ENCODE data around the gene PDLIM7. TPM values are rescaled to one million over a fixed set of nuclear protein-coding genes. Genes with fewer than 3 reads are reported as not detected.

The PDLIM7 gene
- polyA plus RNA-seq, 1 experiment = 195 TPM

DNA sequence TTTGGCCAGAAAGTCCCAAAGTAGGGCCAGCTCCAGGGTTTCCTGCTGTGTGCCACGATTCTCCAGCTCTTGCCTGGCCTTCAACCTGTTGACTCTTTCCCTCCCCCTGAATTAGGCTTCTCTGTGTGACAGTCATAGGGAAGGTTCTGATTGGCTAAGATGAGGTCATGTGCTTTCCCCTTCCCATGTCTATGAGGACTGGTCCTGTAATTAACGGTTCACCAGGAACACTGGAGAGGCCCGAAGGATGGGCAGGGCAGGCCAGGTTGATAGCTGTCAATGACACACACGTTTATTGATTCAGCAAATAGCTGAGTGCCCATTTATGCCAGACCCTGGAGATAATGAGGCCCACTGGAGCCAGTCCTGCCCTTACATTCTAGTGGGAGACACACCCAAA is 59.8 kb downstream of the PDLIM7 start:
- CTCF ChIA-PET = interaction anchor here (1.7 kb wide), 1 partner anchor 47 kb away, joined by 7 read pairs; no protein-coding TSS in a partner anchor
- DNase-seq (ENCODE audit: low read depth, low spot score) = no peak
- TF ChIP-seq, protein P1, sequence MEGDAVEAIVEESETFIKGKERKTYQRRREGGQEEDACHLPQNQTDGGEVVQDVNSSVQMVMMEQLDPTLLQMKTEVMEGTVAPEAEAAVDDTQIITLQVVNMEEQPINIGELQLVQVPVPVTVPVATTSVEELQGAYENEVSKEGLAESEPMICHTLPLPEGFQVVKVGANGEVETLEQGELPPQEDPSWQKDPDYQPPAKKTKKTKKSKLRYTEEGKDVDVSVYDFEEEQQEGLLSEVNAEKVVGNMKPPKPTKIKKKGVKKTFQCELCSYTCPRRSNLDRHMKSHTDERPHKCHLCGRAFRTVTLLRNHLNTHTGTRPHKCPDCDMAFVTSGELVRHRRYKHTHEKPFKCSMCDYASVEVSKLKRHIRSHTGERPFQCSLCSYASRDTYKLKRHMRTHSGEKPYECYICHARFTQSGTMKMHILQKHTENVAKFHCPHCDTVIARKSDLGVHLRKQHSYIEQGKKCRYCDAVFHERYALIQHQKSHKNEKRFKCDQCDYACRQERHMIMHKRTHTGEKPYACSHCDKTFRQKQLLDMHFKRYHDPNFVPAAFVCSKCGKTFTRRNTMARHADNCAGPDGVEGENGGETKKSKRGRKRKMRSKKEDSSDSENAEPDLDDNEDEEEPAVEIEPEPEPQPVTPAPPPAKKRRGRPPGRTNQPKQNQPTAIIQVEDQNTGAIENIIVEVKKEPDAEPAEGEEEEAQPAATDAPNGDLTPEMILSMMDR (IDR thresholded peaks at IDR 0.05; ENCODE audit: low read depth, low read length) = no peak
- POLR2A ChIA-PET = interaction anchor here (0.7 kb wide), 1 partner anchor 48 kb away, joined by 3 read pairs; no protein-coding TSS in a partner anchor
- Histone ChIP-seq H3K9me3 (ENCODE audit: control insufficient read depth, insufficient read depth, low read length) (no peaks in the 10 kb centered on the region; the same call in 1 of the 2 replicates), H3K27me3 (ENCODE audit: control insufficient read depth, insufficient read depth, low read length) (no peaks in the 10 kb centered on the region), H3K4me3 (ENCODE audit: low read depth, low read length) (no peak overlapping the region), H3K27ac (ENCODE audit: low read depth, low read length) (no peak overlapping the region)

DNA sequence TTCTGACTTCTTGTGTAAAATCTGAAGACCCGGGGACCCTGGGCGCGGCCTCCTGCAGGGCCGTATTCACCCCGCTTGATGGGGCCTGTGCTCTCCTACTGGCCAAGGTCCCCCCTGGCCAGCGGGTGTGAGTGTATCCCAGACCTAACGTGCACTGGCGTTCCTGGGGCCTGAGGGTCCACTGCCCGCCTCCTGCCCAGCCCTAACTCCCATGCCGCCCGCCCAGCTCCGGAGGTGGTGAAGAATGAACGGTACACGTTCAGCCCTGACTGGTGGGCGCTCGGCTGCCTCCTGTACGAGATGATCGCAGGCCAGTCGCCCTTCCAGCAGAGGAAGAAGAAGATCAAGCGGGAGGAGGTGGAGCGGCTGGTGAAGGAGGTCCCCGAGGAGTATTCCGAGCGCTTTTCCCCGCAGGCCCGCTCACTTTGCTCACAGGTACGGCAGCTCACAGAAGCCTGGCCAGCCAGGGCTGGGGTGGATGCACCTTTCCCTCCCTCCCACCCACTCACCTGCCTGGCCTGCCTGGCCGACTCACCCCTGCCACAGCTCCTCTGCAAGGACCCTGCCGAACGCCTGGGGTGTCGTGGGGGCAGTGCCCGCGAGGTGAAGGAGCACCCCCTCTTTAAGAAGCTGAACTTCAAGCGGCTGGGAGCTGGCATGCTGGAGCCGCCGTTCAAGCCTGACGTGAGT is 61.4 kb downstream of the PDLIM7 start:
- no peak for DNase-seq (ENCODE audit: low read depth, low spot score)
- no peaks in the 10 kb centered on the region for H3K27me3 ChIP-seq (ENCODE audit: control insufficient read depth, insufficient read depth, low read length)
- ChIA-PET CTCF (no interaction called here), POLR2A (no interaction called here)
- no peak overlapping the region for H3K4me3 ChIP-seq (ENCODE audit: low read depth, low read length)
- no peak overlapping the region for H3K27ac ChIP-seq (ENCODE audit: low read depth, low read length)
- H3K9me3 ChIP-seq (ENCODE audit: control insufficient read depth, insufficient read depth, low read length) = no peaks in the 10 kb centered on the region; the same call in 1 of the 2 replicates
- TF ChIP-seq, protein P1 (IDR thresholded peaks at IDR 0.05; ENCODE audit: low read depth, low read length) = no peak

DNA sequence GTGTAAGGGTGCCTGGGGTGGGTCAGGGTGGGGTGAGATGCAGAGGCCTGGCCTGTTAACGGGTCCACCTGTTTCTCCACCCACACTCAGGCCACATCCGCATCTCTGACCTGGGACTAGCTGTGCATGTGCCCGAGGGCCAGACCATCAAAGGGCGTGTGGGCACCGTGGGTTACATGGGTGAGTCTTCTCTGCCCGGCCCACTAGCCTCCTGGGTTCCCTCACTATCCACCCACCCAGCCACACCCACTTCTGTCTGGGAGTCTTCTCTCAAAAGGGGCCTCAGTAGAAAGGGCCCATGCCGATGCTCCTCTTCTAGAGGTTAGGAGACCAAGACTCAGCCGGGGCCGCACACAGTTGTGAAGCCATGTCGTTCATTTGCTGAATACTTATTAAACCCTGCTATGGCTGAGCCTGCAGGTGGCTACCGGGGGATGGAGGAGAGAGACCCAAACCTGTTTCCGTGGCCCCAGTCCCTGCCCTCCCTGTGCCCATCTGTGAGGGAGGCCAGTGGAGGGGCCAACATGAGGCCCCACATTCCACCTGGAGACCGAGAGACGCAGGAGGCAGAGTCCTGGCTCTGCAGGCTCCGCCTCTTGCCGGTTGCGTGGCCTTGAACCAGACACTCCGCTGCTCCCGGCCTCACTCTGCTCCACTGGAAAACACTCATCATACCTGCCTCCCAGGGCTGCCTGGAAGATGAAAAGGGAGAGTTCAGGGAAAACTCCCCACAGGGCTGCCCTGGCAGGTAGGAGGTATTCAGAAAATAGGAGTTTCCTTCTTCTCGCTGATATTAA is 62.3 kb downstream of the PDLIM7 start:
- Histone ChIP-seq H3K4me3 (ENCODE audit: low read depth, low read length) (no peak overlapping the region), H3K9me3 (ENCODE audit: control insufficient read depth, insufficient read depth, low read length) (no peaks in the 10 kb centered on the region; the same call in 1 of the 2 replicates), H3K27me3 (ENCODE audit: control insufficient read depth, insufficient read depth, low read length) (no peaks in the 10 kb centered on the region), H3K27ac (ENCODE audit: low read depth, low read length) (no peak overlapping the region)
- DNase-seq (ENCODE audit: low read depth, low spot score) = no peak
- ChIA-PET CTCF (no interaction called here), POLR2A (interaction anchor here (0.8 kb wide), 1 partner anchor 9 kb away, joined by 3 read pairs; no protein-coding TSS in a partner anchor)
- TF ChIP-seq, protein P1 (IDR thresholded peaks at IDR 0.05; ENCODE audit: low read depth, low read length) = no peak

DNA sequence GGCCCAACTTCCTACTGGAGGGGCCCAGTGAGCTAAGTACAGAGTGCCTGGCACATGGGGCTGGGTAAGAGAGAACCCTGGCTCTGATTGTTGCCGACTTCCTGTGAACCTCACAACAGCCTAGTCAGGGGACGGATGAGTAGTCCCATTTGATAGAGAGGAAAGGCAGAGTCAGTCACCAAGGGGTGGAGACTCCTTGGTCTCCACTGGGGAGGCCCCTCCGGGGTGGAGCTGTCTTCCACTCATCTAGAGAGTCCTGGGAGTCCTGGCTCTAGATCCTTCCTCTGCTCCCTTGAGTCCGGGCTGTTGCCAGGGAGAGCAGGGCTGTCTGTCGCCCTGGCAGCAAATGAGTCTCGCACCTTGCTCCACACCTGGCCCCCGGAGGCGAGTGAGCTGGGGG is 63.0 kb downstream of the PDLIM7 start:
- no peak for DNase-seq (ENCODE audit: low read depth, low spot score)
- H3K27ac ChIP-seq (ENCODE audit: low read depth, low read length) = no peak overlapping the region
- POLR2A ChIA-PET = interaction anchor here (0.8 kb wide), 1 partner anchor 10 kb away, joined by 3 read pairs; no protein-coding TSS in a partner anchor
- CTCF ChIA-PET = interaction anchor here (1.4 kb wide), 1 partner anchor 23 kb away, joined by 3 read pairs; no protein-coding TSS in a partner anchor
- no peak overlapping the region for H3K4me3 ChIP-seq (ENCODE audit: low read depth, low read length)
- H3K27me3 ChIP-seq (ENCODE audit: control insufficient read depth, insufficient read depth, low read length) = no peaks in the 10 kb centered on the region
- TF ChIP-seq, protein P1 (IDR thresholded peaks at IDR 0.05; ENCODE audit: low read depth, low read length) = no peak
- H3K9me3 ChIP-seq (ENCODE audit: control insufficient read depth, insufficient read depth, low read length) = no peaks in the 10 kb centered on the region; the same call in 1 of the 2 replicates

Measured in AG04450 (cell line).